Naive thymus-derived CD4-positive, alpha-beta T cell (primary cell): Measurements from ENCODE around the gene TEX51. TPM values are rescaled to one million over a fixed set of nuclear protein-coding genes. Genes with fewer than 3 reads are reported as not detected.
A peak's percentile ranks its signal among the peaks of the same experiment; 100 is the strongest.

Source experiments
- ATAC-seq: fragments of 150-1000 bp; cut with Tn5 transposase; 2 replicates; pipeline ENCODE4 v1.10.0; 2021; ENCODE audit warnings: mild to moderate bottlenecking, moderate library complexity
- CTCF ChIA-PET: fragments of 350-600 bp; sonication (Branson Sonifier 250); formaldehyde crosslinking; loops from one replicate; lab custom pipeline; 2021; ENCODE audit warnings: antibody characterized with exemption; lab: Charles Lee
- POLR2A ChIA-PET: fragments of 350-600 bp; sonication (Branson Sonifier 250); formaldehyde crosslinking; loops from one replicate; lab custom pipeline; 2021; ENCODE audit warnings: antibody characterized with exemption, inconsistent platforms; lab: Charles Lee
- DNase-seq, 9 donors: peaks; one replicate each; pipeline versions ENCODE4 v3.0.0 to v3.0.0-alpha.2; 2020 to 2022; ENCODE audit warnings: mixed read lengths in 1 of 9
- H3K27ac ChIP-seq: one replicate; pipeline ENCODE4 v1.7.0; 2013; ENCODE audit warnings: mild to moderate bottlenecking, low read depth, low read length, moderate library complexity
- H3K27me3 ChIP-seq, 2 donors: one replicate each; pipeline ENCODE4 v1.7.0; 2013; ENCODE audit warnings: low read length in 2 of 2, mild to moderate bottlenecking in 2 of 2, moderate library complexity in 2 of 2; ENCODE audit not compliant: control insufficient read depth in 2 of 2, insufficient read depth in 2 of 2
- H3K36me3 ChIP-seq, 3 experiments: 1 replicate in 2 of 3; 2 replicates in 1 of 3; pipeline ENCODE4 v1.7.0; 2013; ENCODE audit warnings: low read length in 3 of 3, mild to moderate bottlenecking in 3 of 3, moderate library complexity in 1 of 3; ENCODE audit not compliant: insufficient read depth in 3 of 3, control insufficient read depth in 2 of 3
- H3K4me1 ChIP-seq, 2 donors: one replicate each; pipeline ENCODE4 v1.7.0; 2013; ENCODE audit warnings: low read length in 2 of 2, mild to moderate bottlenecking in 2 of 2, moderate library complexity in 1 of 2; ENCODE audit not compliant: control insufficient read depth in 2 of 2, insufficient read depth in 2 of 2
- H3K4me3 ChIP-seq: 2 replicates; pipeline ENCODE4 v1.7.0; 2013; ENCODE audit warnings: mild to moderate bottlenecking, low read length
- H3K9me3 ChIP-seq, 3 experiments: 1 replicate in 2 of 3; 2 replicates in 1 of 3; pipeline ENCODE4 v1.7.0; 2013; ENCODE audit warnings: low read length in 3 of 3; ENCODE audit not compliant: control insufficient read depth in 2 of 3
- H3K27ac Mint-ChIP-seq, 9 donors: one replicate each; pipeline ENCODE4 v1.8.0; 2020 to 2022; ENCODE audit warnings: mixed read lengths in 9 of 9, mild to moderate bottlenecking in 8 of 9, moderate library complexity in 5 of 9, inconsistent platforms in 2 of 9
- H3K27me3 Mint-ChIP-seq, 5 donors: one replicate each; pipeline ENCODE4 v1.8.0; 2021 to 2022; ENCODE audit warnings: mixed read lengths in 5 of 5, mild to moderate bottlenecking in 1 of 5
- H3K36me3 Mint-ChIP-seq, 5 donors: one replicate each; pipeline ENCODE4 v1.8.0; 2020 to 2022; ENCODE audit warnings: mixed read lengths in 5 of 5, mild to moderate bottlenecking in 3 of 5, inconsistent platforms in 1 of 5
- H3K4me1 Mint-ChIP-seq, 7 donors: one replicate each; pipeline ENCODE4 v1.8.0; 2020 to 2022; ENCODE audit warnings: mixed read lengths in 7 of 7, mild to moderate bottlenecking in 3 of 7, inconsistent platforms in 1 of 7
- H3K4me3 Mint-ChIP-seq, 10 donors: one replicate each; pipeline ENCODE4 v1.8.0; 2020 to 2022; ENCODE audit warnings: mild to moderate bottlenecking in 10 of 10, mixed read lengths in 10 of 10, moderate library complexity in 6 of 10, inconsistent platforms in 2 of 10
- H3K9me3 Mint-ChIP-seq, 11 donors: one replicate each; pipeline ENCODE4 v1.8.0; 2020 to 2022; ENCODE audit warnings: mixed read lengths in 11 of 11, mild to moderate bottlenecking in 4 of 11, inconsistent platforms in 1 of 11, moderate library complexity in 1 of 11
- intact Hi-C, 2 donors: fragments of 100-400 bp; cut with micrococcal nuclease; formaldehyde crosslinking; loops; one replicate each; pipeline ENCODE4 v1.15.1; 2023
- polyA plus RNA-seq, 2 donors: library from polyadenylated mRNA; unstranded; fragments of 300-500 nt; fragmentation: Illumina TruSeq; gene quantifications; one replicate each; pipeline ENCODE4 v1.2.3, GENCODE V29; 2021
- total RNA-seq, 6 experiments: library from RNA in 5 of 6; stranded (reverse) in 5 of 6; gene quantifications; 1 replicate in 5 of 6; 2 replicates in 1 of 6; pipeline ENCODE4 v1.2.3 and lab custom pipeline; 2021 to 2026

Gene TEX51
- total and polyA plus RNA-seq, 7 experiments from 2014 or later: not detected

DNA sequence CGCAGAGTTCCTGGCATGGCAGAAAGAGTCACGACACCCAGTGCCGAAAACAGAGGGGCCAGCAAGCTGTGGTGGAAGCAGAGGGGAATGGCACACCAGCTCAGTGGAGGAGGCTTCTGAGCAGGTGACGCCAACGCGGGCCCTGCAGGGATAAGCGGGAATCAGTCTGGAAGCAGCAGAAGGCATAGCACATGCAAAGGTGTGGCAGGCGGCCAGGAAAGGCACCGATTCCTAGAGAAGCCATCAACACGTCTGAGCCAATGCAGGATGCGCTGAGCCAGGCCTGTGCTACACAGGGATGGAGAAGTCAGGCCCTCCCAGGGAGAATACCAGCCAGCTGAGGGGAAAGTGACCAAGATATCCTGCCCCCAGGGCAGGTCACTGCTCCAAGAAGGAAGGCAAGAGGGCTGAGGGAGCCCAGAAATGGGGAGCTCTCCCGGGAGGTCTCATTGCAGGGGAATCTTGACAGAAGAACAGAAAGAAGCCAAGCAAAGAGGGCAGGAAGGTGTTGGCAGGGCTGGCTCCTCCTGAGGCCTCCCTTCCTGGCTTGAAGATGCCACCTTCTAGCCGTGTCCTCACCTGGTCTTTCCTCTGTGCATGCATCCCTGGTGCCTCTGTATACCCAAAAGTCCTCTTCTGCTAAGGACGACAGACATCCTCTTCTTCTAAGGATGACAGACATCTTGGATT is 16.3 kb downstream of the TEX51 start:
- ATAC-seq (no peak), DNase-seq (no peak)
- Mint-ChIP-seq H3K4me3 (peak overlapping the region in 1 of 10 donors; percentile 35), H3K9me3 (peaks cover 0 to 6% (median 0%) of the 10 kb centered on the region in 11 donors), H3K27ac (no peak overlapping the region), H3K27me3 (peaks cover 0 to 17% (median 11%) of the 10 kb centered on the region in 5 donors), H3K36me3 (no peaks in the 10 kb centered on the region), H3K4me1 (no peaks in the 10 kb centered on the region)
- Histone ChIP-seq H3K27ac (no peak overlapping the region), H3K27me3 (no peaks in the 10 kb centered on the region), H3K4me1 (no peaks in the 10 kb centered on the region), H3K4me3 (no peak overlapping the region), H3K36me3 (no peaks in the 10 kb centered on the region), H3K9me3 (no peaks in the 10 kb centered on the region)
- intact Hi-C loops: no loop called here
- ChIA-PET CTCF (no interaction called here), POLR2A (no interaction called here)

DNA sequence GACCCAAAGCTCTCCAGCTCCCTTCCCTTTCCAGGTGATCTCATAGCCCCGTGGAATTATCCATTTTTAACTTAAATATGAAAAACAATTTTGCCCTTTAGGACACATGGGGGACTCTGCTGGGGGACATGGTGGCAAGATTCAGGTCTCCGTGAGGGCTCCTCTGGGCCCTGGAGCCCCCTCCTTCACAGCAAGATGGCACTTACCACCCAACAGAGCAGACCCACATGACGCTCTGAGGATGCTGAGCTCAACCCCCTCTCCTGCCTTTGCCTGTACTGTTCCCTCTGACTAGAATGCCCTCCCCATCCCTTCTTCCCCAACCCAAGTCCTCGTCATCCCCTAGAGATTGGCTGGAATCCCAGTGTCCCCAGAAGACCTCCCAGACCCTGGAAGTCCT is 17.2 kb downstream of the TEX51 start:
- ChIA-PET CTCF (no interaction called here), POLR2A (no interaction called here)
- Histone ChIP-seq H3K27me3 (no peaks in the 10 kb centered on the region), H3K36me3 (no peaks in the 10 kb centered on the region), H3K27ac (no peak overlapping the region), H3K4me1 (no peaks in the 10 kb centered on the region), H3K9me3 (no peaks in the 10 kb centered on the region), H3K4me3 (no peak overlapping the region)
- no peaks in the 10 kb centered on the region for H3K4me1 Mint-ChIP-seq
- peaks cover 0 to 17% (median 11%) of the 10 kb centered on the region in 5 donors for H3K27me3 Mint-ChIP-seq
- H3K36me3 Mint-ChIP-seq: no peaks in the 10 kb centered on the region
- intact Hi-C loops: no loop called here
- H3K4me3 Mint-ChIP-seq: no peak overlapping the region
- DNase-seq: no peak
- no peak for ATAC-seq
- H3K9me3 Mint-ChIP-seq: peaks cover 0 to 6% (median 0%) of the 10 kb centered on the region in 11 donors
- no peak overlapping the region for H3K27ac Mint-ChIP-seq

DNA sequence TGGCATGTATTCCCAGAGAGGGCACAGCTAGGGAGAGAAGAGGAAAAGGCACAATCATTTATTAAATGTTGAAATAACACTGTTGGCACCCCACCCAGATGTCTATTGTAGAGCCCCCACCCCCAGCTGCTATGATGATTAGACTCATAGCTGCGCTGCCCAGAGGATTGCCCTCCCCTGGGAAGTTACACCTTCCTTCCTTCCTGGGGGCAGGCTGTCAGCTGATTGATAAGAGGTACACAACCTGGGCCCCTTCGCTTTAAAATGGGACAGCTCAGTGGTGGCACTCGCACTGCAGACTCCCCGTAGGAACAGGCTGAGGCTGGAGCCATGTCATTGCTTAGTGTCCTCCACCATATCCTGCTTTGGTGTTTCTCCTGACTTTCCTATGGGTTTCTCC is 18.1 kb downstream of the TEX51 start:
- Histone ChIP-seq H3K27me3 (no peaks in the 10 kb centered on the region), H3K27ac (no peak overlapping the region), H3K36me3 (no peaks in the 10 kb centered on the region), H3K9me3 (no peaks in the 10 kb centered on the region), H3K4me1 (no peaks in the 10 kb centered on the region), H3K4me3 (no peak overlapping the region)
- H3K27me3 Mint-ChIP-seq: peaks cover 0 to 17% (median 11%) of the 10 kb centered on the region in 5 donors
- DNase-seq: no peak
- POLR2A ChIA-PET: no interaction called here
- no peaks in the 10 kb centered on the region for H3K36me3 Mint-ChIP-seq
- no peak overlapping the region for H3K27ac Mint-ChIP-seq
- no peak overlapping the region for H3K4me3 Mint-ChIP-seq
- peaks cover 0 to 6% (median 0%) of the 10 kb centered on the region in 11 donors for H3K9me3 Mint-ChIP-seq
- H3K4me1 Mint-ChIP-seq: no peaks in the 10 kb centered on the region
- intact Hi-C loops: no loop called here
- CTCF ChIA-PET: no interaction called here
- no peak for ATAC-seq

DNA sequence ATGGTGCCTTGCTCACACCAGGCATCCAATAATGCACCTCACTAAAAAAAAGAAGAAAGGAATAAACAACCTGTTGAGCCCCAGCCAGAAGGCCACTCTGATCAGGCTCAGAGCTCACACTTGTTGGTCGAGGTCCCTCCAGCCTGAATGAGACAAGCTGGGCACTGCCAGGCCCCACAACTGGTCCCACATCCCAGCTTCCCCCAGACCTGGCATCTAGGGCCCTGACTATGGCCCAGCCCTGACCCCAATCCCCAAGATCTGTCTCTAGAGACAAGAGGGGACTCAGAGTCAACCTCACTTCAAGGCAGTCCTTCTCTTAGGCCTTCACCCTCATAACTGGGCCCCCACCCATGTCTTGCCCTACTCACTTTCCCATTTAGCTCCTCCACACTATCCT is 22.4 kb downstream of the TEX51 start:
- intact Hi-C loops: no loop called here
- Mint-ChIP-seq H3K9me3 (peaks cover 0 to 16% (median 2%) of the 10 kb centered on the region in 11 donors), H3K4me3 (no peak overlapping the region), H3K27me3 (peaks cover 5 to 22% (median 6%) of the 10 kb centered on the region in 5 donors), H3K4me1 (no peaks in the 10 kb centered on the region), H3K27ac (no peak overlapping the region), H3K36me3 (no peaks in the 10 kb centered on the region)
- no peaks in the 10 kb centered on the region for H3K9me3 ChIP-seq
- ATAC-seq (no peak), DNase-seq (no peak)
- CTCF ChIA-PET: no interaction called here
- H3K36me3 ChIP-seq: no peaks in the 10 kb centered on the region
- H3K4me1 ChIP-seq: no peaks in the 10 kb centered on the region
- POLR2A ChIA-PET: no interaction called here
- no peak overlapping the region for H3K4me3 ChIP-seq
- no peak overlapping the region for H3K27ac ChIP-seq
- no peaks in the 10 kb centered on the region for H3K27me3 ChIP-seq

DNA sequence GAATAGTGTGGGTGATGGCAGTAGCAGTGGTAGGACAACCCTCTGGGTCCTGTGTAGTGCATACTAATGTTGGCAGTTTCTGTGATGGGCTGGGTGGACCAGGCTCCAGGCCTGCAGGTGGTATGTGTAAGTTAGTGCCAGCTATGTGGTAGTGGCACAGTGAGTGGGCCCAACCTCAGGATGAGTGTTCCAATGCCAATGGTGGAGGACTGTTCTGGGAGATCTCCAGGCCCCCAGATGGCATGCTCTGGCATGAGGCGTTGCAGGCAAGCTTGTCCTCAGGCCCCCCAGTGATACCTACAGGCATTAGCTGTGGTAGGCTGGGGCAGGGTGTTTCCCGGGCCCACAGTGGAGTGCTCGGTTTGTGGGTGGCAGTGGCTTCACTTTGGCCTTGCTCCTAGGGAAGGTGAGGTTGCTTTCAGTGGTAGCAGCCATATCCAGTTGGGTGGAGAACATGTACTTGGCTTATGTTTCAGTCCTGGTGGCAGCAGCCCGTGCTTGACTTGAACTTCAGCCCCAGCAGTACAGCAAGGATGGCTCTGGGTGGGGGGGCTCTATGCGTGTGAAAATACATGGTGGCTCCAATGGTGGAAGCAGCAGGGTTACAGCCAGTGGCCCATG is 32.4 kb downstream of the TEX51 start:
- CTCF ChIA-PET: no interaction called here
- POLR2A ChIA-PET: interaction anchor here (0.6 kb wide), 1 partner anchor 1778 kb away, joined by 3 read pairs; no protein-coding TSS in a partner anchor

GRCh38 chr2:126932529-126932928 is 33.8 kb downstream of the TEX51 start:
- peaks cover 0 to 6% (median 0%) of the 10 kb centered on the region in 5 donors for H3K36me3 Mint-ChIP-seq
- ChIA-PET CTCF (no interaction called here), POLR2A (no interaction called here)
- H3K9me3 Mint-ChIP-seq: peaks cover 0 to 25% (median 8%) of the 10 kb centered on the region in 11 donors
- no peak overlapping the region for H3K4me3 ChIP-seq
- DNase-seq (no peak), ATAC-seq (no peak)
- no peak overlapping the region for H3K27ac Mint-ChIP-seq
- no peak overlapping the region for H3K27ac ChIP-seq
- H3K4me3 Mint-ChIP-seq: no peak overlapping the region
- no peaks in the 10 kb centered on the region for H3K27me3 ChIP-seq
- H3K27me3 Mint-ChIP-seq: peaks cover 12 to 51% (median 42%) of the 10 kb centered on the region in 5 donors
- intact Hi-C loops: no loop called here
- H3K4me1 Mint-ChIP-seq: peaks cover 0 to 5% (median 0%) of the 10 kb centered on the region in 7 donors
- no peaks in the 10 kb centered on the region for H3K9me3 ChIP-seq
- H3K4me1 ChIP-seq: no peaks in the 10 kb centered on the region
- H3K36me3 ChIP-seq: no peaks in the 10 kb centered on the region

More for the DNA sequence above, 32.4 kb downstream of the TEX51 start:
- H3K27me3 Mint-ChIP-seq: peaks cover 12 to 49% (median 42%) of the 10 kb centered on the region in 5 donors
- H3K36me3 Mint-ChIP-seq: peaks cover 0 to 6% (median 0%) of the 10 kb centered on the region in 5 donors
- Histone ChIP-seq H3K27me3 (no peaks in the 10 kb centered on the region), H3K27ac (no peak overlapping the region), H3K36me3 (no peaks in the 10 kb centered on the region), H3K4me1 (no peaks in the 10 kb centered on the region), H3K9me3 (no peaks in the 10 kb centered on the region), H3K4me3 (no peak overlapping the region)
- H3K4me3 Mint-ChIP-seq: no peak overlapping the region
- ATAC-seq: no peak
- no peak for DNase-seq
- no peak overlapping the region for H3K27ac Mint-ChIP-seq
- peaks cover 0 to 4% (median 0%) of the 10 kb centered on the region in 7 donors for H3K4me1 Mint-ChIP-seq
- H3K9me3 Mint-ChIP-seq: peaks cover 0 to 27% (median 8%) of the 10 kb centered on the region in 11 donors
- intact Hi-C loops: no loop called here
